Spleen (tissue), 11 donors: ENCODE measurements around the gene VWA5B2. TPM values are rescaled to one million over a fixed set of nuclear protein-coding genes. Genes with fewer than 3 reads are reported as not detected.

Experiments used
- DNase-seq: peaks from one replicate; pipeline ENCODE4 v3.0.0-alpha.2; 2020
- H3K27ac ChIP-seq, 8 donors: fragments of 200-600 bp; sonication (generic) in 7 of 8; 1 replicate in 4 of 8; 2 replicates in 4 of 8; pipeline versions ENCODE4 v1.5.0 to v1.8.0; 2016 to 2021; ENCODE audit warnings: inconsistent platforms in 4 of 8, mild to moderate bottlenecking in 4 of 8, moderate library complexity in 1 of 8
- H3K27me3 ChIP-seq, 7 donors: fragments of 200-600 bp; sonication (generic) in 6 of 7; replicated peaks in 1 of 7; 1 replicate in 4 of 7; 2 replicates in 3 of 7; pipeline versions ENCODE4 v1.5.0 to v1.8.0; 2016 to 2021; ENCODE audit warnings: inconsistent platforms in 3 of 7, mild to moderate bottlenecking in 1 of 7
- H3K36me3 ChIP-seq, 6 donors: fragments of 200-600 bp; sonication (generic) in 5 of 6; 1 replicate in 4 of 6; 2 replicates in 2 of 6; pipeline versions ENCODE4 v1.5.0 to v1.8.0; 2016 to 2021; ENCODE audit warnings: inconsistent platforms in 2 of 6
- H3K4me1 ChIP-seq, 6 donors: fragments of 200-600 bp; sonication (generic) in 5 of 6; 1 replicate in 3 of 6; 2 replicates in 3 of 6; pipeline versions ENCODE4 v1.5.0 to v1.8.0; 2016 to 2021; ENCODE audit warnings: inconsistent platforms in 3 of 6
- H3K4me3 ChIP-seq, 8 donors: fragments of 200-600 bp; sonication (generic) in 7 of 8; 1 replicate in 4 of 8; 2 replicates in 4 of 8; pipeline versions ENCODE4 v1.5.0 to v1.8.0; 2016 to 2021; ENCODE audit warnings: inconsistent platforms in 4 of 8, mild to moderate bottlenecking in 4 of 8, moderate library complexity in 2 of 8
- H3K9me3 ChIP-seq, 8 donors: fragments of 200-600 bp; sonication (generic) in 7 of 8; 1 replicate in 4 of 8; 2 replicates in 4 of 8; pipeline versions ENCODE4 v1.5.0 to v1.8.0; 2016 to 2021; ENCODE audit warnings: inconsistent platforms in 4 of 8
- CTCF ChIP-seq, 11 experiments: fragments of 200-600 bp in 7 of 11; fragments of 450-650 bp in 4 of 11; sonication (generic) in 4 of 11; IDR thresholded peaks in 8 of 11; conservative IDR thresholded peaks in 3 of 11; 1 replicate in 7 of 11; 2 replicates in 4 of 11; pipeline versions ENCODE4 v1.4.0 to v1.8.0; 2016 to 2021; ENCODE audit warnings: antibody characterized with exemption in 11 of 11, inconsistent platforms in 4 of 11, mild to moderate bottlenecking in 1 of 11
- POLR2A ChIP-seq, 3 donors: fragments of 450-650 bp; IDR thresholded peaks; one replicate each; pipeline ENCODE4 v1.5.1; 2017; ENCODE audit warnings: antibody characterized with exemption in 3 of 3, mild to moderate bottlenecking in 1 of 3
- POLR2AphosphoS5 ChIP-seq, 3 donors: sonication (generic); formaldehyde crosslinking; IDR thresholded peaks; one replicate each; pipeline ENCODE4 v1.5.1; 2017; ENCODE audit warnings: antibody characterized with exemption in 3 of 3
- WGBS, 5 donors: extraction: QIAGEN DNeasy Blood & Tissue Kit in 3 of 5; methylation state at CpG; one replicate each; pipeline versions ENCODE4 v1.1.5 to v1.1.7; 2013 to 2018; 5-methylcytosine and 5-hydroxymethylcytosine counted together
- intact Hi-C: fragments of 100-400 bp; cut with DNase I; formaldehyde crosslinking; loops from one replicate; pipeline ENCODE4 v1.15.0; 2023; ENCODE audit warnings: low total_unique reads
- polyA plus RNA-seq, 3 donors: library from polyadenylated mRNA; stranded (reverse); fragments of 200-250 nt; gene quantifications; one replicate each; pipeline ENCODE4 v1.2.1, GENCODE V29; 2013
- total RNA-seq, 7 donors: library from RNA; depleted of rRNA in 3 of 7; stranded (reverse); fragments of >200 nt in 3 of 7; fragmentation: NEBNext Ultra II Directional in 4 of 7; extraction: Animal tissue kit (Norgen Biotek cat#: 25700) in 4 of 7; gene quantifications; one replicate each; pipeline versions ENCODE4 v1.1.0 to v1.2.1, GENCODE V29; 2016 to 2021
- donor health status: healthy with polysubstance abuse.
- donor health status: DM: no; HTN: no; CAD: no; lungs with moderate emphysema.
- donor health status: DM: no; HTN: no; CAD: no.
- donor health status: Bipolar disorder and iron deficiency.
- donor health status: healthy.
- donor health status: DM: no; HTN: no; CAD: no.
- donor health status: DM: yes; HTN: yes; CAD: no.

The VWA5B2 gene
- total and polyA plus RNA-seq, 10 donors = 0.02 to 0.68 (median 0.08) TPM; not detected in 5

GRCh38 chr3:184234224-184234623 lies 4.8 kb downstream of the VWA5B2 start:
- Histone ChIP-seq H3K4me1 (peaks cover 8 to 21% (median 19%) of the 10 kb centered on the region in 6 donors), H3K9me3 (no peaks in the 10 kb centered on the region), H3K27me3 (peaks cover 4 to 74% (median 37%) of the 10 kb centered on the region in 7 donors), H3K4me3 (no peak overlapping the region), H3K36me3 (no peaks in the 10 kb centered on the region), H3K27ac (no peak overlapping the region)
- DNase-seq = no peak
- 36 to 67% (median 40%) methylated on average over 3 to 4 of the region's 4 CpGs for WGBS, 5 donors
- intact Hi-C loops = no loop called here
- TF ChIP-seq POLR2A (IDR thresholded peaks at IDR 0.05) (no peak), CTCF (IDR thresholded peaks at IDR 0.05 in 8 of 11, conservative IDR thresholded peaks at IDR 0.05 in 3 of 11) (no peak), POLR2AphosphoS5 (IDR thresholded peaks at IDR 0.05) (no peak)

- intact Hi-C loops = no loop called here
- H3K36me3 ChIP-seq = no peaks in the 10 kb centered on the region
- no peak overlapping the region for H3K27ac ChIP-seq
- no peaks in the 10 kb centered on the region for H3K9me3 ChIP-seq
- H3K27me3 ChIP-seq = peaks cover 3 to 68% (median 31%) of the 10 kb centered on the region in 7 donors
- DNase-seq = no peak
- no peak overlapping the region for H3K4me3 ChIP-seq
- no peak for TF ChIP-seq POLR2A (IDR thresholded peaks at IDR 0.05)
- no peak for TF ChIP-seq CTCF (IDR thresholded peaks at IDR 0.05 in 8 of 11, conservative IDR thresholded peaks at IDR 0.05 in 3 of 11)
- TF ChIP-seq POLR2AphosphoS5 (IDR thresholded peaks at IDR 0.05) = no peak
- peaks cover 5 to 15% (median 13%) of the 10 kb centered on the region in 6 donors for H3K4me1 ChIP-seq
- 84 to 92% (median 89%) methylated on average over 15 to 19 of the region's 19 CpGs for WGBS, 5 donors
These were observed 5.4 kb downstream of the VWA5B2 start for GRCh38 chr3:184234671-184235380.

- intact Hi-C loops = no loop called here
- Histone ChIP-seq H3K9me3 (no peaks in the 10 kb centered on the region), H3K4me1 (peaks cover 0 to 9% (median 6%) of the 10 kb centered on the region in 6 donors), H3K36me3 (no peaks in the 10 kb centered on the region), H3K4me3 (no peak overlapping the region), H3K27me3 (peaks cover 0 to 61% (median 24%) of the 10 kb centered on the region in 7 donors), H3K27ac (no peak overlapping the region)
- WGBS, 5 donors = 67 to 83% (median 79%) methylated on average over 4 of the region's 4 CpGs
- TF ChIP-seq POLR2A (IDR thresholded peaks at IDR 0.05) (no peak), CTCF (IDR thresholded peaks at IDR 0.05 in 8 of 11, conservative IDR thresholded peaks at IDR 0.05 in 3 of 11) (no peak), POLR2AphosphoS5 (IDR thresholded peaks at IDR 0.05) (no peak)
- no peak for DNase-seq
These were observed 6.1 kb downstream of the VWA5B2 start for GRCh38 chr3:184235381-184236032.

GRCh38 chr3:184236033-184236410 lies 6.6 kb downstream of the VWA5B2 start:
- Histone ChIP-seq H3K9me3 (no peaks in the 10 kb centered on the region), H3K4me1 (peaks cover 0 to 6% (median 2%) of the 10 kb centered on the region in 6 donors), H3K27me3 (peaks cover 0 to 56% (median 19%) of the 10 kb centered on the region in 7 donors), H3K27ac (no peak overlapping the region), H3K4me3 (no peak overlapping the region), H3K36me3 (no peaks in the 10 kb centered on the region)
- intact Hi-C loops = no loop called here
- TF ChIP-seq POLR2A (IDR thresholded peaks at IDR 0.05) (no peak), CTCF (IDR thresholded peaks at IDR 0.05 in 8 of 11, conservative IDR thresholded peaks at IDR 0.05 in 3 of 11) (no peak), POLR2AphosphoS5 (IDR thresholded peaks at IDR 0.05) (no peak)
- WGBS, 5 donors = 65 to 93% (median 75%) methylated on average over 7 to 14 of the region's 14 CpGs
- no peak for DNase-seq
